Esophagus muscularis mucosa (tissue), 3 donors: ENCODE results near the gene AAK1.

ENCODE experiments used
- CTCF ChIP-seq, 3 experiments: fragments of 200-600 bp in 2 of 3; fragments of 450-650 bp in 1 of 3; sonication (generic) in 2 of 3; IDR thresholded peaks; one replicate each; pipeline ENCODE4 v1.5.1; 2017 to 2019; ENCODE audit warnings: antibody characterized with exemption in 3 of 3, mild to moderate bottlenecking in 2 of 3, moderate library complexity in 1 of 3
- POLR2AphosphoS5 ChIP-seq, 2 donors: sonication (generic); formaldehyde crosslinking; IDR thresholded peaks; one replicate each; pipeline ENCODE4 v1.6.1; 2017; ENCODE audit warnings: antibody characterized with exemption in 2 of 2

DNA sequence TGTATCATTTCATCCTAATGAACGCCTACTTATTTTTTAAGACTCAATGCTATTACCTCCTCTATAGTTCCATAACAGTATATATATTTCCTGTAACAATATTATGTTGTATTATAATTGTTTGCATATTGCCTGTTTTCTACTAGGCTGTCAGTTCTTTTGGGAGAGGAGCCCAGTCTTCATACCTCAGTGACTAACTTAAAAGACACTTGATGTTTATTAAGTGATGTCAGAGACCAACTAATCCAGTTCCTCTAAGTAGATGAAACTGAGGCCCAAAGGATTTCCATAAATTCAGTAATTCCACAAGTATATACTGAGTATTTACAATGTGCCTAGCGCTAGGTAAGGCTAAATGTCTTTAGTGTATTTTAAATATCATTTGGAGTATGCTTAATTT, 48.9 kb upstream of the AAK1 start:
- no peak for TF ChIP-seq POLR2AphosphoS5 (IDR thresholded peaks at IDR 0.05)
- no peak for TF ChIP-seq CTCF (IDR thresholded peaks at IDR 0.05)
